Kidney capillary endothelial cell (primary cell): ENCODE results near the gene CGB7.
A peak's percentile ranks its signal among the peaks of the same experiment; 100 is the strongest.
"Not testable (repeated sequence)": the region's sequence is repeated elsewhere in the genome, so short reads cannot be mapped to it uniquely, and the experiment has no call there.

Source experiments
- DNase-seq: peaks from one replicate; pipeline ENCODE4 v3.0.0-alpha.2; 2018; ENCODE audit warnings: low spot score

The CGB7 gene

GRCh38 chr19:49073514-49074378 is 16.2 kb upstream of the CGB7 start:
- no peak for DNase-seq

GRCh38 chr19:49071860-49072547 is 14.5 kb upstream of the CGB7 start:
- no peak for DNase-seq

- DNase-seq: no peak
Observed at GRCh38 chr19:49070416-49070815, 12.9 kb upstream of the CGB7 start.

- DNase-seq: no peak
Observed at GRCh38 chr19:49069026-49069425, 11.5 kb upstream of the CGB7 start.

- DNase-seq: no peak
Observed at GRCh38 chr19:49067554-49067953, 10.0 kb upstream of the CGB7 start.

GRCh38 chr19:49065905-49066512 is 8.5 kb upstream of the CGB7 start:
- no peak for DNase-seq

GRCh38 chr19:49064768-49065611 is 7.4 kb upstream of the CGB7 start, which contains the start of gene NTF4:
Gene NTF4 (minus strand): TSS chr19:49064818. CDS start chr19:49061997, 2,821 bp downstream.
- no peak for DNase-seq

- no peak for DNase-seq
Observed at GRCh38 chr19:49064029-49064629, 6.6 kb upstream of the CGB7 start.

- DNase-seq: no peak
Observed at GRCh38 chr19:49061445-49061844, 3.9 kb upstream of the CGB7 start.

- no peak for DNase-seq
Observed at GRCh38 chr19:49061000-49061399, 3.5 kb upstream of the CGB7 start.

GRCh38 chr19:49059053-49059452 is 1.5 kb upstream of the CGB7 start:
- DNase-seq: no peak

GRCh38 chr19:49058562-49058961 is 1.0 kb upstream of the CGB7 start:
- DNase-seq: no peak

GRCh38 chr19:49056902-49057596 is 500 bp downstream of the CGB7 start:
- not testable (repeated sequence) for DNase-seq

GRCh38 chr19:49056101-49056901 is 1.2 kb downstream of the CGB7 start:
- DNase-seq: peak; percentile 34

- not testable (repeated sequence) for DNase-seq
Observed at GRCh38 chr19:49050376-49051033, 7.0 kb downstream of the CGB7 start.

- DNase-seq: not testable (repeated sequence)
Observed at GRCh38 chr19:49049834-49050233, 7.7 kb downstream of the CGB7 start.

GRCh38 chr19:49049011-49049410 is 8.5 kb downstream of the CGB7 start, which contains the start of gene CGB8:
Gene CGB8 (minus strand): TSS chr19:49049111. CDS start chr19:49048739, 372 bp downstream.
- not testable (repeated sequence) for DNase-seq

GRCh38 chr19:49043548-49043947 is 14.0 kb downstream of the CGB7 start, which contains the start of gene CGB5:
Gene CGB5 (plus strand): TSS chr19:49043848. CDS start chr19:49044210, 362 bp downstream.
- DNase-seq: not testable (repeated sequence)

- DNase-seq: not testable (repeated sequence)
Observed at GRCh38 chr19:49042666-49043065, 14.9 kb downstream of the CGB7 start.
